ENCODE results near the gene ZFP64.
"Not testable (repeated sequence)": the region's sequence is repeated elsewhere in the genome, so short reads cannot be mapped to it uniquely, and the experiment has no call there.

Gene ZFP64

DNA sequence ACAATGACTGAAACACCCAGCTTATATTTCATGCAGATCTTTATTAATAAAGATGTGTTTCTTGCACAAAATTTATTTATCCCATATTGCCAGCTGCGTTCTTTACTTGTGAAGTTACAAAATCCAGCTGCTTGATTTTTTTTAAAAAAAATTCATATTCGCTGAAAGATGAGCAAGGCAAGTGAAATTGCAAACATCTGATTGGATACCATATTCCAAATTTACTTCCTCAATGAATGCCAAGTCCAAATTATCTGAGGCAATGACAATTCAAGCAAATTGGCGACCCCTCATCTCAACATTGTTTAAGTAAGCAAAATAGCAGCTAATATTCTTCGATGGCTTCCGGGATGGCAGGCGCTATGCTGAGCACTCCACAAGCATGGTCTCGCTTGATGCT, 37.7 kb downstream of the ZFP64 start:
- no peak for DNase-seq

DNA sequence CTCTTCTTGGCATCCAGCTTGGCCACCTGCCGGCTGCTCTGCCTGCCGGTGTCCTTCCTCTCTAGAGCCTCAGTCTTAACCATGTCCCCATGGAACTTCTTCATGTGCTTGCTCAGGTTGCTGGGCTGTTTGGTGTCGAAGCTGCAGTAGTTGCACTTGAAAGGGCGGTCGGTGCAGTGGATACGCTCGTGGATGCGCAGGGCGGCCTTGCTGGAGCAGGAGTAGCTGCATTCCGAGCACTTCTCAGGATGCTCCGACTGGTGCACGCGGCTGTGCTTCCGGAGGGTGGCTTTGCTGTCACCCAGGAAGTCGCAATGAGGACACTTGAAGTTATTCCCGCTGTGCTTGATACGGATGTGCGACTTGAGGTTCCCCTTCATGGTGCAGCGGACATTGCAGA, 38.7 kb downstream of the ZFP64 start:
- no peak for DNase-seq

DNA sequence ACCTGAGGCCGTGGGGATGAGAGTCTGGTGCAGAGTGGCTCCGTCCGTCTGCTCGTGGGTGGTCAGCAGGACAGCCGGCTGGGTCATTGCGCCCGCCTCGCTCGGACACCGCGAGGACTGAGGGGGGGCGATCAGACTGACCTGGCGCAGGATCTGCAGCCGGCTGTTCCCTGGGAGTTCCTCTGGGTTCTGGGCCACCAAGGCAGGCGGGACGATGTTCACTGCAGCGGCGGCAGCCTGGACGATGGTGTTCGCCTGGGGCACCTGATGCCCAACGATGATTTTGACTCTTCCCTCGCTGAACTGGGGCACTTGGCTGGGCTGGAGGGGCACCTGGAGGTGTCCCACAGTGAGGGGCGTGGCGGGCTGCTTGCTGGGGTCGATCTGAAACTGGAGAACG, 39.2 kb downstream of the ZFP64 start:
- DNase-seq = no peak

DNA sequence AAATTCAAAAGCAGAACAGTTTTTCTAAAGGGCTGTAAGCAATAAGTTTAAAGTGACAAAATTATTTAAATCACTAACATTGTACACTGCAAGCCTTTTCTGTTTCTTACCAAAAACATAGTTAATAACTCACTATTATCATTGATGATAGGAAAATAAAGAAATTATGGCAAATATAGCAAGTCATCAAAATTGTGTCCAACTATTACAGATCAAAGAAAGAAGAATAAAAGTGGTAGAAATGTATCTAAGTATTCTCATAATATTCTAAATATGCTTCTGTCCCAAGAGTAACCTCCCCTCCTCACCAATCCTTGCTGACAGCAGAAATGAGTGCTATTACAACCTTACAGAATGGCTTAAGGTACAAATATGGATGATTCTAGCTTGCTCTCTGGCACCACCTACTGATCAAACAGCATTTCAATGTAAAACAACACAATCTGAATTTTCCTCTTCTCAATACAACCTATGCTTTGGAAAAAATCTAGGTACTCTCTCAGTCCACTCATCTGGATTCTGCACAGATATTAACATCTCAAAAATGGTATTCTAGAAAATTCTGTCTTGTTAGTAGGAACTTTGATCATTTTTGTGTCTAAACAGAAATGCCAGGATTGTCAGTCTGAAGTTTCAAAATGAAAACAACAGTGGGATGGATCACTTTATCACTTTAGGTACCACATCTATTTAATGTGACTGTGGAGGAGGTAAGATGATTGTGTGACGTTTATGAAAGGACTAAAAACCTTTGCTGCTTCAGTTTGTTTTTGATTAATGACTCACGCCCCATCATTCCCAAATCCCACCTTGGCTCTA, 40.9 kb downstream of the ZFP64 start:
- DNase-seq = peak; percentile 43

- no peak for DNase-seq
Measured at GRCh38 chr20:52145587-52145986, 46.0 kb downstream of the ZFP64 start.

DNA sequence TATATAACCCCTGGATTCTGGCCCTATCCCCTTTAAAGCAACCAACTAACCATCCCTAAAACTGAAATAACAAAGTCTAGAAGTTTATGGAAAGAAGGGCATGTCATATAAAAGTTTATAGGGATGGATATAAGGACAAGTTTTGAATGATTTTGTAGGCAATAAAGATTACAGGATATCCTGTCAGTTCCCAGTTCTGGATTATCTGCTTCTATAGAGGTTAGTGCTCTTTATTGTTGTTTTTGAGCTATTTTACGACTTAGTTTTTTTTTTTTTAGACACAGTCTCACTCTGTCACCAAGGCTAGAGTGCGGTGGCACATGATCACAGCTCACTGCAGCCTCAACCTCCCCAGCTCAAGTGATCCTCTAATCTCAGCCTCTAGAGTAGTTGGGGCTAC, 48.3 kb downstream of the ZFP64 start:
- DNase-seq = no peak

DNA sequence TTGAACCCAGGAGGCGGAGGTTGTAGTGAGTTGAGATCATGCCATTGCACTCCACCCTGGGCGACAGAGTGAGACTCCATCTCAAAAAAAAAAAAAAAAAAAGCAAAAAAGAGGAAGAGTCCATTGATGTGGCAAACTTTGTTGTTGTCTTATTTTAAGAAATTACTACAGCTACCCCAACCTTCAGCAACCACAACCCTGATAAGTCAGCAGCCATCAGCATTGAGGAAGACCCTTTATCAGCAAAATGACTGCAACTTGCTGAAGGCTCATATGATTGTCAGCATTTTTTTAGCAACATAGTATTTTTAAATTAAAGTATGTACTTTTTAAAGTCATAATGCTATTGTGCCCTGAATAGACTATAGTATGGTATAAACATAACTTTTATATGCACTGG, 48.8 kb downstream of the ZFP64 start:
- no peak for DNase-seq

DNA sequence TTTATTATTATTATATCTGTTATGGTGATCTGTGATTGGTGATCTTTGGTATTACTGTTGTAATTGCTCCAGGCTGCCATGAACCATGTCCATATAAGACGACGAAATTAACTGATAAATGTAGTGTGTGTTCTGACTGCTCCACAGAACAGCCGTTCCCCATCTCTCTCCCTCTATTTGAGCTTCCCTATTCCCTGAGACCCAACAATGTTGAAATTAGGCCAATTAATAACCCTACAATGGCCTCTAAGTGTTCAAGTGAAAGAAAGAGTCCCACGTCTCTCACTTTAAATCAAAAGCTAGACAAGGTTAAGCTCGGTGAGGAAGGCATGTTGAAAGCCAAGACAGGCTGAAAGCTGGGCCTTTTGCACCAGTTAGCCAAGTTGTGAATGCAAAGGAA, 51.6 kb downstream of the ZFP64 start:
- no peak for DNase-seq

DNA sequence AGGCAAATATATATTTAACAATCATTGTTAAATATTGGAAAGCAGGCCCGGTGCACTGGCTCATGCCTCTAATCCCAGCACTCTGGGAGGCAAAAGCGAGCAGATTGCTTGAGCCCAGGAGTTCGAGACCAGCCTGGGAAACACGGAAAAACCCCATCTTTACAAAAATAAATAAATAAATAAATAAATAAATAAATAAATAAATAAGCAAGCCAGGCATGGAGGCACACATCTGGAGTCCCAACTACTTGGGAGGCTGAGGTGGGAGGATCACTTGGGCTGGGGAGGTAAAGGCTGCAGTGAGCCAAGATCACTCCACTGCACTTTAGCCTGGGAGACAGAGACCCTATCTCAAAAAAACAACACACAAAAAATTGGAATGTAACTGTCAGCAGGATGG, 53.7 kb downstream of the ZFP64 start:
- no peak for DNase-seq

GRCh38 chr20:52133714-52134113, 57.9 kb downstream of the ZFP64 start:
- DNase-seq = not testable (repeated sequence)

DNA sequence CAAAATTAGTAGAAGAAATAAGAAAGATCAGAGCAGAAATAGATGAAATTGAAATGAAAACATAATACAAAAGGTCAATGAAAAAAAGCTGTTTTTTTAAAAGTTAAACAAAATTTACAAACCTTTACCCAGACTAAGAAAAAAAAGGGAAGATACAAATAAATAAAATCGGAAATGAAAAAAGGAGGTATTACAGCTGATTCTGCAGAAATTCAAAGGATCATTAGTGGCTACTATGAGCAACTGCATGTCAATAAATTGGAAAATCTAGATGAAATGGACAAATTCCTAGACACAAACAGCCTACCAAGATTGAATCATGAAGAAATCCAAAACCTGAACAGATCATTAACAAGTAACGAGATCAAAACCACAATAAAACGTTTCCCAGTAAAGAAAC, 59.2 kb downstream of the ZFP64 start:
- no peak for DNase-seq

GRCh38 chr20:52131048-52131643, 60.4 kb downstream of the ZFP64 start:
- no peak for DNase-seq

DNA sequence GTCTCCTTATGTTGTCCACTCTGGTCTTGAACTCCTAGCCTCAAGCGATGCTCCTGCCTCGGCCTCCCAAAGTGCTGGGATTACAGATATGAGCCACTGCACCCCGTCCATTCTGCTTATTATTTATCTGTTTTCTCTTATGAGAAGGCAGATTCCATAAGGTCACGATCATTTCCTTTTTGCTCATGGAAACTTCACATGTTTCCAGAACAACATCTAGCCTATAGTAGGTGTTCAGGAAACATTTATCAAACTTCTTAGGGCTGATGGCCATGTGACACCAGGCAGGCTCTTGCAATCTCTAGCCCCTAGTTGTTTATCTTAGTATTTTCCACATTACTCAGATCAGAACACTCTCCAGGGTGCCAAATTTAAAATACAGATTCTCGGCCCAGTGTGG, 61.2 kb downstream of the ZFP64 start:
- no peak for DNase-seq

- DNase-seq = no peak
Measured at GRCh38 chr20:52129611-52130010, 62.0 kb downstream of the ZFP64 start.

GRCh38 chr20:52127309-52127708, 64.3 kb downstream of the ZFP64 start:
- no peak for DNase-seq

DNA sequence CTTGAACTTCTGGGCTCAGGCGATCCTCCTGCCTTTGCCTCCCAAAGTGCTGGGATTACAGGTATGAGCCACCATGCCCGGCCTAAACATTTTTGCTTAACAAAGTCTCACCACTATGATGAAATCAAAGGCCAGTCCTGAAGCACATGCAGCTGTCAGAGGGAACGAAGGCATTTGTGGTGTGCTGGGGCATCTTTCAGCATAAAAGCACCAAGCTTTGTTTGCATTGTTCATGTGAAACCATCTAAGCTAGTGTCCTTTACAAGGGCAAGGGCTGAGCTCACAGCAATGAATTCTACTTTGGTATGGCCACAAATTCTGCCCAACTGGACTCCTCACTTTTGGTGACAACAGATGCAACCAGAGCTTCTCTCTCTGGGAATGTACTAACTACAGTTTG, 66.8 kb downstream of the ZFP64 start:
- DNase-seq = no peak

DNA sequence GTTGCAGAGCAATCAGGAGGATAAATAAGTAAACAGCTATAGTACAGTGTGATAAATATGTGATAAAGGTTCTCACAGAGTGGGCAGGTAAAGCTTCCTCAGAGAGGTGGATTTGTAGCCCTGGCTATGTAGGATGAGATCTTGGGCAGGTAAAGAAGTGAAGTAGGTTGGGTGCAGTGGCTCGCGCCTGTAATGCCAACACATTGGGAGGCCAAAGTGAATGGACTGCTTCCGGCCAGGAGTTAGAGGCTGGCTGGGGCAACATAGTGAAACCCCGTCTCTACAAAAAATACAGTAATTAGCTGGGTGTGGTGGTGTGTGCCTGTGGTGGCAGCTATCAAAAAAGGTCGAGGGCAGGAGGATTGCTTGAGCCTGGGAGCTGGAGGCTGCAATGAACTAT, 72.9 kb downstream of the ZFP64 start:
- no peak for DNase-seq

GRCh38 chr20:52118016-52118623, 73.5 kb downstream of the ZFP64 start:
- no peak for DNase-seq

- DNase-seq = no peak
Measured at GRCh38 chr20:52110456-52110855, 81.1 kb downstream of the ZFP64 start.

- DNase-seq = no peak
Measured at GRCh38 chr20:52105442-52106422, 85.8 kb downstream of the ZFP64 start.

DNA sequence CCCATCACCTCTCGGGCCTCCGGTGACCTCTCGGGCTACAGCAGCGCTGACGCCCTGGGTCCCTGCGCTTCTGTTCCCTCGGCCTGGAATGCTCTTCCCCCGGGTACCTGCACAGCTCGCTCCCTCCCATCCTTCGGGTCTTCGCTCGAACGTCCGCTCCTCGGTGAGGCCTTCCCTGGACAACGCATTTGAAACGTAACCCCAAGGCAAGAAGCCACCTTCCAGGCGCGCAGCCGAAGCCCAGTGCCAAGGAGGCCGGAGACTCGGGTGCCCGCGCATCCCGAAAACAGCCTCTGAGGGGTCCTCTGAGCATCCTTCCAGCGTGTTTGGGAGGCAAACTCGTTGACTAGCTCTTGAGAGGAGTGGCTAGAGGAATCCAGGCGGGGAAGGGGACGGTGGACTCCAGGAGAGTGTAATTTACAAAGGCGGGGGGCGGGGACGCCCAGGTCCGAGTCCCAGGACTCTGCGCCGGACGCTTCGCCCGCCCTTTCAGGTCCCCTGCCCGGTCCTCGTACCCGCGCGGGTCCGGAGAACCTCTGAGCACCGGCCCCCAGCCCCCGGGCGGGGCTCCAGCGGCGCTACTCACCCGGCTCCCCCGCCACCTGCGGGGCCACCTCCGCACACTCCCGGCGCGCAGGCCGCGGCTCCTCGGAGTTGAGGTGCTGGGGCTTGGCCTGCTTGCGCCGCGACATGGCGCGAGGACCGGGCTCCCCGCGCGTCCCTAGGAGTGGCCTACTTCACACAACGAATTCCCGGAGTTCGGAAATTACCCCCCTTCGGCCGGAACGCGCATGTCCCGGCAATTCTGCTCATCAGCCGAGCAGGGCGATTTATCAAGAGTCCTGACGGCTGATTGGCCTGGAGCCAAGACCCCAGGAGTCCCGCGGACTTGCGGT, 86.8 kb downstream of the ZFP64 start:
- DNase-seq = peak; percentile 4

- DNase-seq = no peak
Measured at GRCh38 chr20:52103913-52104545, 87.5 kb downstream of the ZFP64 start.
